ENCODE measurements around the gene TRIM61. TPM values are rescaled to one million over a fixed set of nuclear protein-coding genes. Genes with fewer than 3 reads are reported as not detected.
"Not testable (repeated sequence)": the region's sequence is repeated elsewhere in the genome, so short reads cannot be mapped to it uniquely, and the experiment has no call there.

Gene TRIM61
- total and polyA plus RNA-seq, 12 donors = 0.57 to 12.2 (median 2.8) TPM

DNA sequence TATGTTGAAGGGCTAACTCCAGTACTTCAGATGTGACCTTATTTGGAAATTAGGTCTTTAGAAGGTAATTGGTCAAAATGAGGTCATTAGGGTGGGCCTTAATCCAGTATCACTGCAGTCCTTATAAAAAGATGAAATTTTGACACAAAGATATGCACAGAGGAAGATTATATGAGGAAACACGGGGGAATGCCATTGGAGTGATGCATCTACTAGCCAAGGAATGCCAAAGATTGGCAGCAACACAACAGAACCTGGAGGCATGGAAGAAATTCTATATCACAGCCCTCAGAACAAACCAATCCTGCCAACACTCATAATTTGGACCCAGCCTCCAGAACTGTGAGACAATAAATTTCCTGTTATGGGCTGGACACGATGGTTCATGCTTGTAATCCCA lies 17.6 kb downstream of the TRIM61 start:
- no peak overlapping the region for H3K27ac ChIP-seq
- DNase-seq = no peak
- WGBS, 4 donors = 94 to 96% (median 94%) methylated on average over 2 of the region's 2 CpGs
- TF ChIP-seq POLR2A (IDR thresholded peaks at IDR 0.05) (no peak), CTCF (IDR thresholded peaks at IDR 0.05) (no peak)
- no peaks in the 10 kb centered on the region for H3K36me3 ChIP-seq (replicated peaks in 1 of 2)
- no peaks in the 10 kb centered on the region for H3K9me3 ChIP-seq (replicated peaks in 1 of 3)
- H3K4me3 ChIP-seq = no peak overlapping the region
- no peaks in the 10 kb centered on the region for H3K27me3 ChIP-seq
- intact Hi-C loops (cut with DNase I) = no loop called here
- H3K4me1 ChIP-seq (replicated peaks in 1 of 2) = peaks cover 0 to 5% of the 10 kb centered on the region in 2 donors

GRCh38 chr4:164959421-164959820 lies 18.0 kb downstream of the TRIM61 start:
- intact Hi-C loops (cut with DNase I); DNase-seq: not testable (repeated sequence)
- 70 to 97% (median 85%) methylated on average over 2 of the region's 3 CpGs for WGBS, 4 donors

DNA sequence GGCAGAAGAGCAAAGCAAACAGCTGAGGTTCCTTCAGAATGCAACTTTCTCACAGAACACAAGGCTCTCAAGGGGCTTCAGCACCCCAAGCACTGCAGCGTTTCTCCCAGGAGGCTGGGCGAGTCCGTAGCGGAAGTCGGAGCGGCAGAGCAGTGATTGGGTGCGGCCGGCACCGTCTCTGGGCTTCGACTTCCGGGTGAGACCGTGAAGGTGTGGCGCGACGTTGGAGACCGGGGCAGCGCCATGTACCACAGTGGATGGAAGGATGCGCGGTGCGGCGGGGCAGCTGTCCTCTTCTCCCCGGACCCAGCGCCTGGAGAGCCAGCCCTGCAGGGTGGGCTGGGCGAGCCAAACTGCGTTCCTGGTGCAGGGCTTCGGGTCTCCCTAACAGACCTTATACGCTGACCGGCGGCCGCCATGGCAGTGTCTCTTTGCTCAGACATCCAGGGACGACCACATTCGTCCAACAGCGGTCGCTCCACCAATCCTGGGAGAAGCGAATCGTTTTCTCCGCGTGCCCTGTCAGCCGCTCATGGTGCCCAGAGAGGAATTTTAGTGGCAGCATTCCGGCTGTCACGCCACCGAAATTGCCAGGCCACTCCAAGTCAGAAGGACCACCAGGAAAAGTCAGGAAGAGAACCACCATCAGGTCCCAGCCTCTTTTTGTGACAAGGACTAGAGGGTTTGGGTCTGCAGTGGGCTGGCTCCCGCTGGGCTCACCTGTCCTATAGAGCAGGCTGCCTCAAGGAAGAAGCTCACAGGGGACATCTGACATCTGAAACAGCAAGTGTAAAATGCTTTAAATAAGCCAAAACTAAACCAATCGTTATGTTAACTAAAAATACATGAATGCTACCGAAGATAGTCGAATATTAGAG lies 20.5 kb downstream of the TRIM61 start:
- intact Hi-C loops (cut with DNase I) = no loop called here
- Histone ChIP-seq H3K27ac (no peak overlapping the region), H3K4me3 (peak overlapping the region in 3 of 4 donors; percentile 37 to 73 (median 46)), H3K36me3 (replicated peaks in 1 of 2) (no peaks in the 10 kb centered on the region), H3K27me3 (no peaks in the 10 kb centered on the region), H3K9me3 (replicated peaks in 1 of 3) (no peaks in the 10 kb centered on the region), H3K4me1 (replicated peaks in 1 of 2) (peaks cover 0 to 5% of the 10 kb centered on the region in 2 donors)
- peak; percentile 69 to 88 (median 75) for DNase-seq
- WGBS, 4 donors = 8 to 33% (median 13%) methylated on average over 8 to 46 of the region's 46 CpGs
- no peak for TF ChIP-seq CTCF (IDR thresholded peaks at IDR 0.05)
- peak in 1 of 2 donors; percentile 23 for TF ChIP-seq POLR2A (IDR thresholded peaks at IDR 0.05)

More at GRCh38 chr4:164959421-164959820, 18.0 kb downstream of the TRIM61 start:
- not testable (repeated sequence) for H3K9me3 ChIP-seq (replicated peaks in 1 of 3); H3K4me1 ChIP-seq (replicated peaks in 1 of 2); H3K27me3 ChIP-seq; H3K36me3 ChIP-seq (replicated peaks in 1 of 2); H3K27ac ChIP-seq; H3K4me3 ChIP-seq

GRCh38 chr4:164955107-164955805 lies 22.2 kb downstream of the TRIM61 start:
- intact Hi-C loops (cut with DNase I) = no loop called here
- H3K36me3 ChIP-seq (replicated peaks in 1 of 2) = no peaks in the 10 kb centered on the region
- H3K9me3 ChIP-seq (replicated peaks in 1 of 3) = no peaks in the 10 kb centered on the region
- TF ChIP-seq CTCF (IDR thresholded peaks at IDR 0.05) (no peak), POLR2A (IDR thresholded peaks at IDR 0.05) (no peak)
- H3K27me3 ChIP-seq = no peaks in the 10 kb centered on the region
- 78 to 89% (median 84%) methylated on average over 4 of the region's 4 CpGs for WGBS, 4 donors
- no peak overlapping the region for H3K27ac ChIP-seq
- no peak overlapping the region for H3K4me3 ChIP-seq
- H3K4me1 ChIP-seq (replicated peaks in 1 of 2) = peaks cover 0 to 5% of the 10 kb centered on the region in 2 donors
- no peak for DNase-seq
